HCT116 (cell line): ENCODE results near the gene ALDH1L1.

Experiments
- ATF3 ChIP-seq: IDR thresholded peaks from 2 replicates; pipeline ENCODE4 v1.6.1; 2012
- EZH2 ChIP-seq: fragments of 200-600 bp; sonication (generic); IDR thresholded peaks from 2 replicates; pipeline ENCODE4 v1.6.1; 2017; ENCODE audit warnings: antibody characterized with exemption, mixed run types
- EZH2phosphoT487 ChIP-seq: fragments of 200-600 bp; IDR thresholded peaks from 2 replicates; pipeline ENCODE4 v1.6.1; 2018; ENCODE audit warnings: antibody characterized with exemption, borderline replicate concordance
- POLR2A ChIP-seq: IDR thresholded peaks from 2 replicates; pipeline ENCODE4 v1.7.0; 2011; ENCODE audit warnings: borderline replicate concordance; ENCODE audit not compliant: insufficient read depth, insufficient read length; ENCODE audit errors: extremely low read depth
- RAD21 ChIP-seq: IDR thresholded peaks from 2 replicates; pipeline ENCODE4 v1.6.1; 2012; ENCODE audit warnings: low read depth, mild to moderate bottlenecking
- SP1 ChIP-seq: IDR thresholded peaks from 2 replicates; pipeline ENCODE4 v1.6.1; 2012; ENCODE audit warnings: low read depth
- TCF7L2 ChIP-seq: IDR thresholded peaks from 2 replicates; pipeline ENCODE4 v1.7.0; 2011; ENCODE audit warnings: borderline replicate concordance, inconsistent platforms; ENCODE audit not compliant: insufficient read depth, insufficient read length; ENCODE audit errors: extremely low read depth
- ZNF274 ChIP-seq: fragments of 200-500 bp; sonication (Bioruptor generic); IDR thresholded peaks from 2 replicates; pipeline ENCODE4 v1.6.1; 2014; ENCODE audit warnings: mild to moderate bottlenecking, low read depth, low read length, inconsistent platforms
- TF ChIP-seq, protein P1 (sequence below), 3 experiments: fragments of 200-600 bp in 1 of 3; sonication (generic) in 1 of 3; IDR thresholded peaks in 2 of 3; conservative IDR thresholded peaks in 1 of 3; 2 replicates each; pipeline ENCODE4 v1.5.1; 2012 to 2017; ENCODE audit warnings: low read depth in 2 of 3, low read length in 2 of 3, antibody characterized with exemption in 1 of 3, borderline replicate concordance in 1 of 3, control low read depth in 1 of 3, mild to moderate bottlenecking in 1 of 3, mixed read lengths in 1 of 3, mixed run types in 1 of 3, moderate library complexity in 1 of 3; ENCODE audit not compliant: insufficient read depth in 1 of 3

DNA sequence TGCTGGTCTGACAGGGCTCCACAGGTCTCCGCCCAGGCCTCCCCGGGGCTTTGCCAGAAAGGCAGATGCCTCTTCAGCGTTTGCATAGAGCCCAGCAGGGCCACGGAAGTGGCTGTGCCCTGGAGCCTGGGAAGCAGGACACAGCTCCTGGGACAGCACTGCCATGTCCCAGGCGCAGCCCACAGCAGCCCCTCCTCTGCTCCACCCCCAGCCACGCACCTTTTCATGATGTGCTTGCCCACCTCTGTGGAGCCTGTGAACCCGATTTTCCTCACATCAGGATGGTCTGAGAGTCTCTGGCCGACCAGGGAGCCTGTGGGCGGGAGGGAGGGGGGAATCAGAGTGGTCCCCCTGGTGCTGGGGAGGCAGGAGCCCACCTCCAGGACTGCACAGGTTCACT lies 62.6 kb downstream of the ALDH1L1 start:
- TF ChIP-seq EZH2 (no peak), RAD21 (no peak), TCF7L2 (no peak), ATF3 (no peak), POLR2A (no peak), EZH2phosphoT487 (no peak), SP1 (no peak), ZNF274 (no peak)
- TF ChIP-seq, protein P1, sequence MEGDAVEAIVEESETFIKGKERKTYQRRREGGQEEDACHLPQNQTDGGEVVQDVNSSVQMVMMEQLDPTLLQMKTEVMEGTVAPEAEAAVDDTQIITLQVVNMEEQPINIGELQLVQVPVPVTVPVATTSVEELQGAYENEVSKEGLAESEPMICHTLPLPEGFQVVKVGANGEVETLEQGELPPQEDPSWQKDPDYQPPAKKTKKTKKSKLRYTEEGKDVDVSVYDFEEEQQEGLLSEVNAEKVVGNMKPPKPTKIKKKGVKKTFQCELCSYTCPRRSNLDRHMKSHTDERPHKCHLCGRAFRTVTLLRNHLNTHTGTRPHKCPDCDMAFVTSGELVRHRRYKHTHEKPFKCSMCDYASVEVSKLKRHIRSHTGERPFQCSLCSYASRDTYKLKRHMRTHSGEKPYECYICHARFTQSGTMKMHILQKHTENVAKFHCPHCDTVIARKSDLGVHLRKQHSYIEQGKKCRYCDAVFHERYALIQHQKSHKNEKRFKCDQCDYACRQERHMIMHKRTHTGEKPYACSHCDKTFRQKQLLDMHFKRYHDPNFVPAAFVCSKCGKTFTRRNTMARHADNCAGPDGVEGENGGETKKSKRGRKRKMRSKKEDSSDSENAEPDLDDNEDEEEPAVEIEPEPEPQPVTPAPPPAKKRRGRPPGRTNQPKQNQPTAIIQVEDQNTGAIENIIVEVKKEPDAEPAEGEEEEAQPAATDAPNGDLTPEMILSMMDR (IDR thresholded peaks at IDR 0.05 in 2 of 3, conservative IDR thresholded peaks at IDR 0.05 in 1 of 3; ENCODE audit: borderline replicate concordance in 1 of 3, insufficient read depth in 1 of 3, low read depth in 2 of 3, low read length in 2 of 3) = no peak
